Retina (tissue), 1 donor: ENCODE measurements around the gene COL1A2.

Experiments
- DNase-seq: peaks from one replicate; pipeline ENCODE4 v3.0.0-alpha.2; 2016

COL1A2 gene

DNA sequence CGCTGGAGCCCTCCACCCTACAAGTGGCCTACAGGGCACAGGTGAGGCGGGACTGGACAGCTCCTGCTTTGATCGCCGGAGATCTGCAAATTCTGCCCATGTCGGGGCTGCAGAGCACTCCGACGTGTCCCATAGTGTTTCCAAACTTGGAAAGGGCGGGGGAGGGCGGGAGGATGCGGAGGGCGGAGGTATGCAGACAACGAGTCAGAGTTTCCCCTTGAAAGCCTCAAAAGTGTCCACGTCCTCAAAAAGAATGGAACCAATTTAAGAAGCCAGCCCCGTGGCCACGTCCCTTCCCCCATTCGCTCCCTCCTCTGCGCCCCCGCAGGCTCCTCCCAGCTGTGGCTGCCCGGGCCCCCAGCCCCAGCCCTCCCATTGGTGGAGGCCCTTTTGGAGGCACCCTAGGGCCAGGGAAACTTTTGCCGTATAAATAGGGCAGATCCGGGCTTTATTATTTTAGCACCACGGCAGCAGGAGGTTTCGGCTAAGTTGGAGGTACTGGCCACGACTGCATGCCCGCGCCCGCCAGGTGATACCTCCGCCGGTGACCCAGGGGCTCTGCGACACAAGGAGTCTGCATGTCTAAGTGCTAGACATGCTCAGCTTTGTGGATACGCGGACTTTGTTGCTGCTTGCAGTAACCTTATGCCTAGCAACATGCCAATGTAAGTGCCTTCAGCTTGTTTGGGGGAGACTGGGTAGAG, at the start of gene COL1A2:
Gene COL1A2 (plus strand): TSS at position 459 of the 704 bp plus-strand sequence. CDS start 137 bp downstream, at position 596.
- peak; percentile 54 for DNase-seq

DNA sequence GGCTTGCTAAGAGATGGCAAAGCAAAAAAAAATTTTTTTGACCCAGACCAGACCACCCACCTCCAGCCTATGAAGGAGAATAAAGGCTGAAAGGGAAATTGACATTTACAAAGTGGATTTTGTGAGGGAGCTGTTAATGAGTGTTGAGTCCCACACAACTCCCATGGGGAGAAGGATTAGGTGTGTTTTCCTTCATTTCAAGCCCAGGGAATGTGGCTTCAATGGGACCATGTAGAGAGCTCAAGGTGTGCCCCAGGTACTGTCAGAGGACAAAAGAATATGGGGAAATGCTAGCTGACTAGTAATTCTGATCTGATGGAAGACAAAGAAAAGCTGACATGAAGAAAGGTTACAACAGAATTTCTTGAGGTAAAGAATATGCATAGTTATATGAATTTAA, 48.8 kb upstream of the COL1A2 start:
- no peak for DNase-seq

- no peak for DNase-seq
Observed at GRCh38 chr7:94348142-94348541, 46.6 kb upstream of the COL1A2 start.

DNA sequence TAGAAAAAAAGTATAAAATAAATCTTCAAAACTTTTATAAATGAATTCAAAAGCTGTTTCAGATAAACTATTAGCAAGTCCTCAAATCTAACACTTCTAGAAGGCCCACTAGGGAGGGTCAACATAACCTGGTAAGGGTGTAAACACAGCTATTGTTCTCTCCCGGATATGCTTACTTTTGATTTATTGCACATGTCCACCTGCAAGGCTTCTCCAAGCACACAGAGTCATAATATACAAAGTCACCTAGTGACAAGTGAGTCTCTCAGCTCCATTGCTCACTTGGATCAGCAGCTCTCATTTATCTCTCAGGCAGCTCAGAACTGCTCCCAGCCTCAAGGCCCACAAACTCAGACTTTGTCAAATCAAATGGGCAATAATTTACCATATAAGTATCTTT, 44.0 kb upstream of the COL1A2 start:
- DNase-seq: no peak

- no peak for DNase-seq
Observed at GRCh38 chr7:94351703-94352102, 43.0 kb upstream of the COL1A2 start.

DNA sequence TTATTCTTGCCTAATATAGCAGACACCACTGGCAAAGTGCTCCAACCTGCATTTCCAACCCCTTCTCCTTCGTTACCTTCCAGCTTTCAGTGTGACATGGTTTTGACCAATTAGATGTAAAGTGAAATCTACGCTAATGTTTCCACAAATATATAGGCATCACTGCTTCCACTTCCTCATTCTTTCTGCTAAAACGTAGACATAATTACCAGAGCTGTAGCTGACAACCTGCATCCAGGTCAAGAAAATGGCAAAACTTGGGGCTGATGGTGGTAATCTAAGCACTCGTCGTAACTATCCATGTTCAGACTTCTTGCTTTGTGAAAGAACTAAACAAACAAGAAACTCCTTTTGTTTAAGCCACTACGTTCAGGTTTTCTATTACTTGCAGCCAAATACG, 41.8 kb upstream of the COL1A2 start:
- DNase-seq: no peak

DNA sequence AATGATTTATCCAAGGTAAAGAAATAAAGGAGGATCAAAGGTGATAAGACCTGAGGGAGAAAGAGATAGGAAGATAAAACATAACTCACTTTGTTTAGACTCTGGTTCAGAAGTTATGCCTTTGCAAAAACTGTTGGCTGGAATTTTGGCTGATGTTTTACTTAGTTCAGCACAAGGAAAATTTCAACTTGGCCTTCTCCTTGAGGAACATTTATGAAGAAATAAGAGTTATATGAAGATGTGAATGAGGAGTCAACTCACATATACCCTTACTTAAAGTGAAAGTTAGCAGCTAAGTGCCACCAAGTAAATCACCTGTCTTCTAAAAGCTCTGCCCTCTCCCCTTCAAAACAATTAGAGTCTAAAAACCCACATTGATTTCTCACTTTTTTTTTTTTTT, 39.7 kb upstream of the COL1A2 start:
- DNase-seq: no peak

GRCh38 chr7:94355454-94355853, 39.2 kb upstream of the COL1A2 start:
- DNase-seq: no peak

GRCh38 chr7:94357076-94357475, 37.6 kb upstream of the COL1A2 start:
- no peak for DNase-seq

DNA sequence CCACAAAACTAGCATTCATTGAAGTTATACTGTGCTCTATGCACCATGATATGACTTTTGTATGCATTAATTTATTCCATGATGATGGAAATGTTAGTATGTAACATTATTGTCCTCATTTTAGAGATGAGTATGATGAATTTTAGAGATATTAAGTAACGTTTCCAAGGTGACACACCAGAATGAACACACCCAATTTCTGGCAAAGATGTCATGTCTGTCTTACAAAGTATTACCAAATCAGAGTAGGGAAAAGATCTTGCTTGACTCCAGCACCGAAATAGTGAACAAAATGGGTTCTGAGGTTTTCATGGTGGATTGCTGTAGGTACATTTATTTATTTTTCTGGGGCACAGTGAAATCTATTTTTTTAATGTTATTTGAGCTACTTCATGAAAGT, 33.8 kb upstream of the COL1A2 start:
- no peak for DNase-seq

DNA sequence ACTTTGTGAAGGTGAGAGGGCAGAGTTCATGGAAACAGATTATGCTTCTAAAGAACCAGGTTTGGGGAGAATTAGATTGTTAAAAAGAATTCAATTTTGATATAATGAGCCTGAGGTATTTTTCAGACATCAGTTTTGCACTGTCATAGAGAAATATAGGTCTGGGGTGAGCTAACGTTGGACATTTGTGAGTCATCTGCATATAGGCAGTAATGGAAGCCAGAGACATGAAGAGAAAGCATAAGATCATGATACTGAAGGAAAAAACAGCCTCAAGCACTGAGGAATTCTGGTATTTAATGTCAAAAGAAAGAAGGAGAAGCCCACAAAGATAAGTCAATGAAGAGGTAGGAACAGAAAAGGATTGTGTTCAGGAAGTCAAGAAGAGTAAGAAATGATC, 32.4 kb upstream of the COL1A2 start:
- DNase-seq: no peak

DNA sequence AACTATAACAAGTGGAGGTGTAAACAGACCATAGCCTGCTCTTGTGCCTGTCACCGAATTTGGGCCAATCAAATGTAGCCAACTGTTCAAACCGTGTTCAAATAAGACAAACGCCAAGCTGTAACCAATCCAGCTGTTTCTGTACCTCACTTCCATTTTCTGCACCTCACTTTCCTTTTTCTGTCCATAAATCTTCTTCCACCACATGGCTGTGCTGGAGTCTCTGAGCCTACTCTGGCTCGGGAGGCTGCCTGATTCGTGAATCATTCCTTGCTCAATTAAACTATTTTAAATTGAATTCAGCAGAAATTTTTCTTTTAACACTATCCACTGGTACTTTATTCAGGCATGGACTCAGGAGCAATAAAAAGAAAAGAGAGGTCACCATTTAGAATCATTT, 29.9 kb upstream of the COL1A2 start:
- no peak for DNase-seq

DNA sequence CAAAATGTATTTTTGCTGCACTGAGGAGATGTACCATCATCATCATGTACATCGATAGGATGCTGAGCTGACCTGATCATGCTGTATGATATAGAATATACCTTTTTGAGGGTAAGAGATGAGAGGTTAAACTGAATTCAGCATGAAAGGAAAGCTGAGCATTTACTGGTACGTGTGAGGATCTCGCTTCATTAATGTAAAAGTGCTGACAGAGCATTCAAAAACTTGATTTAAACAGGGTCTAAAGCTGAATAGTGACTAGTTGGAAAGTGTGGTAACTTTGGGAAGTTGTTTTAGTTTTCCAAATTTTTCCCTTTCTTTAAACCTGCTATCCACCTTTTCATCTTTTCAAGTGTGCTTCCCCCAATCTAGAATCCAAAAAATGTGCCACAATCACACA, 28.5 kb upstream of the COL1A2 start:
- DNase-seq: no peak

DNA sequence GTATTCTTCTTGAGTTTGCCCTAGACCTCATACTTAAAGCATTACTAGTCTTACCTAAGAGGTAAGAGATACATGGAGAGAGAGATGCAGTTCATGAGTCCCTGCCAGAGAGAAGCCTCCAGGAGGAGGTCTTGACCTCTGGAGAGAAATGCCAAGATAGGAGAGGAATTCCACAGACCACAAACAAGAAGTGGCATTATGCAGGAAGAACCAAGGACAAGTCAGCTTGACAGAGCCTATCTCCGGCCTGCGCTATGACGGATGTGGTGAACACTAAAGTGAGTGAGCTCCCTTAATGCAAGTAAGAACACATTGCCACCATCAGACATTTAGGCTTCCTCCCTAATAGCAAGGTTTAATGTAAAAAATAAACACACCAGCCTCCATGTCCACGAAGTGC, 27.9 kb upstream of the COL1A2 start:
- DNase-seq: no peak

DNA sequence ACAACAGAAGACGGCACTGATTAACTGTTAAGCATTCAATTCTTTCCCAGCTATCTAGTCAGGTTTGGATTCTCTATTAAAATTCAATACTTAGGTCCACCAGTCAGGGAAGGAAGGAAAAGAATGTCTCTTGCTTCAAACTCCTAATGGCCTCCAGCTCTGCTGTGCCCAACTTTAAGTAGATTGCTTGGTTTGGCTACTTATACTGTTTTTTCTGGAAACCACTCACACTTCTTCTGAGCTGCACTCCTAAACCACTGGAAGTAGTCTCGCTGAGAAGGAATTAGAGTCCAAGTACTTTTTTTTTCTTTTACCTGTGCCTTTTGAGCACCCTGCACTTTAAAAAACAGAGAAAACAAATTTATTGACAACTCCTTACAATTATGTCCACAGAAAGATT, 26.7 kb upstream of the COL1A2 start:
- no peak for DNase-seq

- no peak for DNase-seq
Observed at GRCh38 chr7:94368371-94368791, 26.3 kb upstream of the COL1A2 start.

DNA sequence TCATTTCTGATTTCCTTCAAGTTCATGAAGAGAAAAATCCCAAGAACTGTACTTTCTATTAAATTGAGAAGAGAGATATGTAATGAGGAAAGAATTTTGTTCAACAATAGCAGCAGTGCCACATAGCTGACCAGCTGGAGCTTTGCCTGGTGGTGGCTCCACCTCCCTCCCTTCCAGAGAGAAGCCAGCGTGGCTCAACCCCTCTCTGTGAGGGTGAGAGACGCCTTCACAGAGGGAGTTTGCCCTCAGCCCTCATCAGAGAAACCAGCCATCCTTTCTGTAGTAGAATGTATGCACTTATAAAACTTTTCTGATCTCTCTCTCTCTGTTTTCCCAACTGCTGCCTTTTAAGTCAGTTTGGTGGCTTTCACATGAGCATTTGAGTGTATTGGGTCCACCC, 20.5 kb upstream of the COL1A2 start:
- DNase-seq: peak; percentile 34

DNA sequence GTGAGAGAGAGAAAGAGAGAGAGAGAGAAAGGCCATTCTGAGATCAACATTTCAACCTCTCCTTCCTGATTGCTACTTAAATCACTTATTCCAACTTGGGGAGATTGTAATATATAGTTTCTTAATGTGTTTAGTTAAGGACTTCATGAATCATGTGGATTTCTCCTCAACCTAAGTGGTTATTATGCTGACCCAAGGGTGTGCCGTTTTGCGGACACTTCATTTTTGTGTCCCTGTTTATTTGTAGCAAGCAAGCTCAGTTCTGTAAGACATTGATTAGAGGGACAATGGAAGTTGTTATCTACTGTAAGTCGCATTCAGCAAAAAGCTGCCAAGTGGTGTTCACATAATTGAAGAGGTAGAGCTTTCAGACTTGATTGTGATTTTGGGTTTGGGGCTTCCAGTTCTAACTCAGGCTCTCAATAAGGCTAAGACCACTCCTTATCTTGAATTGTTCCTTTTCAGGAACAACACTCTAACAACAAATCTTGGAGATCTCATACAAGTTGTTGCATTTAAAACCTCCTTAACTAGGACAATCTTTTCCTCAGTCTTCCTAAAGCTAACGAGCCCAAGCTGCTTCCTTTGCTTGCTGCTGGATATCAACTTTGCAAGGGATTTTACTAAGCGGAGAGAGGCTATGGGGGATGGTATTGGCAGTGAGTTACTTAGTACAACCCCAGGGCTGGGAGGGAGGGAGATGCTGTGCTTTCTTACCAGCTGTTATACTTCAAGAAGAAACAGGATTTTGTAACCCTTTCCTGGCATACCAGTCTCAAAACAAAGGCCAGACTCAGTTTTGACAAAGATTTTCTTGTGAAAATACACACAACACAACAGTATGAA, 19.8 kb upstream of the COL1A2 start:
- DNase-seq: peak; percentile 28

GRCh38 chr7:94375691-94376090, 19.0 kb upstream of the COL1A2 start:
- peak; percentile 18 for DNase-seq

DNA sequence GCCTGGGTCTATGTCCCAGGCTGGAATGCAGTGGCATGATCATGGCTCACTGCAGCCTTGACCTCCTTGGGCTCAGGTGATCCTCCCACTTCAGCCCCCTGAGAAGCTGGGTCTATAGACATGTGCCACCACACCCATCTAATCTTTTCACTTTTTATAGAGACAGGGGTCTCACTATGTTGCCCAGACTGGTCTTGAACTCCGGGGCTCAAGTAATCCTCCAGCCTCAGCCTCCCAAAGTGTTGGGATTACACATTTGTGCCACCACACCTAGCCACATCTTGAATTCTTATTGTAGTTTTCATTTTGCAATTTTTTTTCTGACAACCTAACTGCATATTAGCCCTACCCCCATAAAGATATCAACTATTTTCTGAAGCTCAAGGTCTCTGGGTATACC, 18.4 kb upstream of the COL1A2 start:
- DNase-seq: no peak

- no peak for DNase-seq
Observed at GRCh38 chr7:94378356-94378755, 16.3 kb upstream of the COL1A2 start.

DNA sequence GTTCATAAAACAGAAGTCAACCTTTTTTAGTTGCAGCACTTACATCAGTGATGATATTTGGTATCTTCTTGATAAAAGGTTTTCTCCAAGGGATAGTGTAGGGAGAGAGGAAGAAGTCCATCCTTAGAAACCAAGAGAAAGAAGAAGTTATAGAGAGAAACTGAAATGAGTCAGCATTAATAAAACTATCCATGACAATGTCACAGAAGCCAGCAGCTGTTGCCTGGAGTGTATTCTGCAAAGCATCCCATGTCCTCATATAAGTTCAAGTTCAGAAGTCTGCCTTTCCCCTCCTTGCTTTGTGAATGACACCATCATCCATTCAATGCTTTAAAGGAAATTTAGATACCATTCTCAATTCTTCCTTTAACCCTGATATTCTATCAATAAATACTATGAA, 14.4 kb upstream of the COL1A2 start:
- no peak for DNase-seq

DNA sequence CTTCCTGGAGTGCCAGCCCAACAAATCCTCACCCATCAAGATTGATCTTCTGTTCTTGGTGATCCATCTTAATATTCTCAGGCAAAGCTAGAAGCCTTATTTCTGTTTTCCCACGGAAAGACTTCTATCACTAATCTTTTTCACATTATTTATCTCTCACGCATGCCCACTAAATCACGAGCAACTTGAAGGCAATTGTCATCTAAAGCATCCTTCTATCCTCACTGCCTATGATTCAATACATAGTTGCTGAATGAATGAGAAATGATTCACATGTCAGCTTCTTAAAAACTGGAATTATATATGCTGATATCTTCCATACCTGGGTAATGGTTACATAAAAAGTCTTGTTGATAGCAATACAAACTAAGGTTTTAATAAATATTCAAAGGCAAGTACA, 12.6 kb upstream of the COL1A2 start:
- DNase-seq: no peak

DNA sequence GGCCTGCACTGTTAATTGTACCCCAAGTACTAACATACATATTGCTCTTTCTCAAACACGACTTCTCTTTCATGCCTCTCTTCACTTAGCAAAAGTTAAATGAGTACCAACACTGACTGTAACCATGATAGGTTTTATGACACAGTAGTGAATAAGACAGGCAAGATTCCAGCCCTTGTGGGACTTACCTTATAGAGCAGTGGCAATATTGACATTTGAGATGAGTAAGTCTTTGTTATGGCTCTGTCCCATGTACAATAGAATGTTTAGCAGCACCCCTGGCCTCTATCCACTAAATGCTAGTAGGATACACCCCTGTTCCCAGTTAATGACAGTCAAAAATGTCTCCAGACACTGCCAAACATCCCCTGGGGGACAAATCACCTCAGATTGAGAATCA, 11.9 kb upstream of the COL1A2 start:
- DNase-seq: no peak

DNA sequence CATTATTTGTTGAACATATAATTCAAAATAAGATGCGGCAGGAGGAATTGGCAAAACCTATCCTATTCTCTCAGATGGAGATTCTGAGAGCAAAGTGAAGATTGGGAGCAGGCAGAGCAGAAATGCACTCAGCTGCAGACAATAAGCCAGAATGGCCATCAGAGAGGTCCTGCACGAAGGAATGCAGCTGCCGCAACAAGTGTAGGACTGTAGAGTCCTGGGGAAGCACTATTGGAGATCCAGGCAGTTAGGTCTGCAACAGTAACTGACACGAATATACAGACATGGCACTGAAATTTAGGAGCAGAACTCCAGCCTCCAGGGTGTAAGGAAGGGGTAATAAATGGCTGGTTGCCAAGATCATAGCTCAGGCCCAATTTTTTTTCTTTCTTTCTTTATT, 10.4 kb upstream of the COL1A2 start:
- DNase-seq: no peak
